C4-2B (cell line): ENCODE measurements around the gene PML.

Source experiments
- H3K27ac ChIP-seq: fragments of 450-650 bp; 2 replicates; pipeline ENCODE4 v1.5.1; 2017
- ZFX ChIP-seq: fragments of 450-650 bp; IDR thresholded peaks from 2 replicates; pipeline ENCODE4 v1.6.1; 2017
- TF ChIP-seq, protein P1 (sequence below): fragments of 450-650 bp; conservative IDR thresholded peaks from 2 replicates; pipeline ENCODE4 v1.5.1; 2017; ENCODE audit warnings: mild to moderate bottlenecking

PML gene

DNA sequence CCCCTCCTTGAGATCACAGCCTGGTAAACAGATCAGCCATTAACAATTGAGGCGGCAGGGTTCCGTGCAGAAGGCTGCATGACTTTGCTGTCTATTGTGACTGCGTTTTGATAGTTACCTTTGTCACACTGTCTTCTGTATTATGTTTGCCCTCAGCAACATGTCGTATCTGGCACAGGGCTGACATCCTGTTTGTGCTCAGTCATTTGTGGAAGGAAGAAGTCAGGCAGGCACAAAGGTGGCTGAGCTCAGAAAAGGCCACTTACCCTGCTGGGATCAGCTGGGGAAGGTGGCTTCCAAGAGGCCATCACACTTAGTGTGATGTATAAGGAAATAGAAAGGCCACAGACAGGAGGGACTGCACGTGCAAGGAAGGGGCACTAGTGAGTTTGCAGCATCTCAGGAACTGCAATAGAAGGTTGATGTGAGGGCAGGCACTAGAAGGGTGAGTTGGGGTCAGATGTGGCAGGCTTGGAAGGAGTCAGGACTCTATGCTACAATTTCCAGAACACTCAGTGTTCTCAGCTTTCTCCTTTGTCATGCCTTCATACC is 13.4 kb downstream of the PML start:
- TF ChIP-seq ZFX, result no peak
- TF ChIP-seq, protein P1, sequence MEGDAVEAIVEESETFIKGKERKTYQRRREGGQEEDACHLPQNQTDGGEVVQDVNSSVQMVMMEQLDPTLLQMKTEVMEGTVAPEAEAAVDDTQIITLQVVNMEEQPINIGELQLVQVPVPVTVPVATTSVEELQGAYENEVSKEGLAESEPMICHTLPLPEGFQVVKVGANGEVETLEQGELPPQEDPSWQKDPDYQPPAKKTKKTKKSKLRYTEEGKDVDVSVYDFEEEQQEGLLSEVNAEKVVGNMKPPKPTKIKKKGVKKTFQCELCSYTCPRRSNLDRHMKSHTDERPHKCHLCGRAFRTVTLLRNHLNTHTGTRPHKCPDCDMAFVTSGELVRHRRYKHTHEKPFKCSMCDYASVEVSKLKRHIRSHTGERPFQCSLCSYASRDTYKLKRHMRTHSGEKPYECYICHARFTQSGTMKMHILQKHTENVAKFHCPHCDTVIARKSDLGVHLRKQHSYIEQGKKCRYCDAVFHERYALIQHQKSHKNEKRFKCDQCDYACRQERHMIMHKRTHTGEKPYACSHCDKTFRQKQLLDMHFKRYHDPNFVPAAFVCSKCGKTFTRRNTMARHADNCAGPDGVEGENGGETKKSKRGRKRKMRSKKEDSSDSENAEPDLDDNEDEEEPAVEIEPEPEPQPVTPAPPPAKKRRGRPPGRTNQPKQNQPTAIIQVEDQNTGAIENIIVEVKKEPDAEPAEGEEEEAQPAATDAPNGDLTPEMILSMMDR, result no peak
- H3K27ac ChIP-seq, result peak overlapping the region; percentile 26

DNA sequence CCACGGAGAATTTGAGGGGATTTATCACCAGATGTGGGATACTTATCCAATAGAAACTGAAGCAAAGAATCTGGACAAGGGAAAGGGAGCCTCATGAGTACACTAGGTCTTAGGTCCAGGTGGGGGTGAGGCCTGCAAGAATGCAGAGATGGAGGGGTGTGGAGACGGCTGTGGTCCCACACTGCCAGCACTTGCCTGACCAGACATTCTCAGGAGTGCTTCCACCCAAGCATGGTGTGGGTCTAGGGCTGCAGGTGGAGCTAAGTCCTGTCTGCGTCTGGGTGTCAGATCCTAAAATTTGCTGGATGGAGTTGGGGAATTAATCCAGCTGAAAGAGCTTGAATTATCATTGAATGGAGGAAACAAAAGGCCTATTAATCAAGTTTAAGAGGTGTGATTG is 14.4 kb downstream of the PML start:
- H3K27ac ChIP-seq, result no peak overlapping the region
- TF ChIP-seq, protein P1, result no peak

DNA sequence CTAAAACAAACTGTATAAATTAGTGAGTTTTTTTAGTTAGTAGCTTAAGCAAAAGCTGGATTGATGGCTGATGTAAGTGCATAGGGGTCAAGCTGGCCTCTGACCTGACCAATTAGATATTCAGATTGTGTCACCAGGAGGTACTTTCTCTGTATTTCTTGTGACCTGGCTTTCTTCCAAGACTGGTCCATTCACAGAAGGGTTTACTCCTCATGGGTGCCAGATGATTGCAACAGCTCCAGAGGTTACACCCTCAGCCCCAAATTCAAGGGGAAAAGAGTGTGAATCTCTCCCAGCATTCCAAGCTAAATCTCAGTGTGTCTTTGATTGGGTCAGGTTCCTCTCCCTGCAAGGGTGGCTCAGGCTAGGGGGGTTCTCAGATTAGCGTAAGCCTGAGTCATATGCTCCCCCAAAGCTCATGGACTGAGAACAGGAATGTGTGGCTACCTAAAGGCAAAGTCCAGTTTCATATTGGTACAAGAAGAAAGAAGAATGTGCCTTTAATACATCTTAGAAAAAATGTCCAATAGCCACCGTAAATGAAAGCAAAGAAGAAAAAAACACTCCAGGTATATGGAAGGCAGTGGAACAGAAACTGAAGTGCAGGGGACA is 16.5 kb downstream of the PML start:
- TF ChIP-seq, protein P1, result no peak
- no peak for TF ChIP-seq ZFX
- H3K27ac ChIP-seq, result peak overlapping the region; percentile 84

DNA sequence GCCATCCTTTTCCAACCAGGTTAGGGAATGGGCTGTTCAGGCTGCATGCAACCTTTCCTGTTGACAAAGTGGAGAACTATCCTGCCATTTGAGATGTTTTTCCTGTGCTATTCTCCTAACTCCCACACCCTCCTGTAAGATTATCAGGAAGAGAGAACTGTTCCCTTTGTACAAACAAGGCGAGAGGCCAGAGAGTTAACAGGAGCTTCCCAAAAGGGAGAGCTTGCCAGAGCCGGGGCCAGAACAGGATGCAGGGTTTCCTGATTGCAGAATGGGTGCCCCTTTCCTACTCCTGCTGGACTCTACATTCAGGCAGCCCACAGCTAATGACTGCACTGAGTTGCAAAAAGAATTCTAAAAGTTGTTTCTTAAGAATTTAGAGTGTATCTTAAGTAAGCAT is 17.1 kb downstream of the PML start:
- TF ChIP-seq, protein P1, result no peak
- TF ChIP-seq ZFX, result no peak
- peak overlapping the region; percentile 84 for H3K27ac ChIP-seq

DNA sequence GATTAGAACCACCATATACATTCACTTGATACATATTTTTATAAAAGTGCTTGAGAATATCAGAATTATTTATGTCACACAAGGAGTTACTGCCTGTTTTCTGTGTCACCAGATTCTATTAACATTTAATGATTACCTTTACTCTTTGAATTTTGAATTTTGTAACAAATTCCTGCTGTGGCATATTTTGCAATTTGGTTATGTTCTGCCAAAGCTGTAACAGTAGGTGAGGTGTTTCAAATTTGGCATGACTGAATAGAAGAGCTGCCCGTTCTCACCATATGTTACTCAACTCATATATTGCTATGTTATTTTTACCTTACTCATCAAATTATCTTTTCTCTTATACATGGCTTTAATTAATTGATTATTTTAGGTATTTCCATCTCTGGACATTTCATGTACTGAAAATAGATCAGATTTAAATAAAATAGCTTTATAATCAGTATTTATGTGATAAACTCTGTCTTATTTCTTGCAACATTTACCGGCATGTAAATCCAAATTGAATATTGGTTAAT is 18.9 kb downstream of the PML start:
- no peak overlapping the region for H3K27ac ChIP-seq
- TF ChIP-seq, protein P1, result no peak
- no peak for TF ChIP-seq ZFX

DNA sequence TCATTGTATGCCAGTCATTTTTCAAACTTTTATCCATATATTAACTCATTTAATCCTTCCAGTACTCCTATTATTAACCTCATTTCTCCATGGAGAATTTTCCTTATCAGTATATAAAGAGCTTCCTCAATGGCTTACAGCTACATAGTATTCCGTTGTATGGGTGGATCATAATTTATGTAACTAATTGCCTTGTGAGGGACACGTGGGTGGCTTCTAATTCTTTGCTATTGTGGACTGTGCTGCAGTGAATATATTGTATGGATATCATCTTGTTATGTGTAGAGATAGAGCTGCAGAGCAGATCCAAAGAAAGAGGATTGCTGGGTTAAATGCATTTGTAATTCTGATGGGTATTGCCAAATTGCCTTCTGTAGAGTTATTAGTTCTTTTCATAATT is 25.2 kb downstream of the PML start:
- H3K27ac ChIP-seq, result no peak overlapping the region
- TF ChIP-seq, protein P1, result no peak
- no peak for TF ChIP-seq ZFX

DNA sequence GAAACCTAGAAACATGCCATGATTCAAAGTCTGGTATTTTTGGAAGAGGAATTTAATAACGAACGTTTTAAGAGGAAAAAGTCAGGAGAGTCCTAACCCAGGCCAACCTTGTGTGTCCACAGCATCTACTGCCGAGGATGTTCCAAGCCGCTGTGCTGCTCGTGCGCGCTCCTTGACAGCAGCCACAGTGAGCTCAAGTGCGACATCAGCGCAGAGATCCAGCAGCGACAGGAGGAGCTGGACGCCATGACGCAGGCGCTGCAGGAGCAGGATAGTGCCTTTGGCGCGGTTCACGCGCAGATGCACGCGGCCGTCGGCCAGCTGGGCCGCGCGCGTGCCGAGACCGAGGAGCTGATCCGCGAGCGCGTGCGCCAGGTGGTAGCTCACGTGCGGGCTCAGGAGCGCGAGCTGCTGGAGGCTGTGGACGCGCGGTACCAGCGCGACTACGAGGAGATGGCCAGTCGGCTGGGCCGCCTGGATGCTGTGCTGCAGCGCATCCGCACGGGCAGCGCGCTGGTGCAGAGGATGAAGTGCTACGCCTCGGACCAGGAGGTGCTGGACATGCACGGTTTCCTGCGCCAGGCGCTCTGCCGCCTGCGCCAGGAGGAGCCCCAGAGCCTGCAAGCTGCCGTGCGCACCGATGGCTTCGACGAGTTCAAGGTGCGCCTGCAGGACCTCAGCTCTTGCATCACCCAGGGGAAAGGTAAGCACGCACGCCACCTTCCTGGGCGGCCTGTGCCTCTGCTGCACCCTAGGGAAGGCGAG is 28.4 kb downstream of the PML start:
- peak overlapping the region; percentile 61 for H3K27ac ChIP-seq
- TF ChIP-seq ZFX, result no peak
- TF ChIP-seq, protein P1, result no peak
